ENCODE results near the gene ENOX1.
A peak's percentile ranks its signal among the peaks of the same experiment; 100 is the strongest.

ENOX1 gene

GRCh38 chr13:43608400-43609137 lies 178.2 kb downstream of the ENOX1 start:
- no peak for DNase-seq (ENCODE audit: low read depth in 2 of 2)

- no peak for DNase-seq (ENCODE audit: low read depth in 2 of 2)
Observed at GRCh38 chr13:43597599-43597945, 189.2 kb downstream of the ENOX1 start.

- peak in 1 of 2 donors; percentile 6 for DNase-seq (ENCODE audit: low read depth in 2 of 2)
Observed at GRCh38 chr13:43596924-43597598, 189.7 kb downstream of the ENOX1 start.

GRCh38 chr13:43596006-43596405 lies 190.8 kb downstream of the ENOX1 start:
- no peak for DNase-seq (ENCODE audit: low read depth in 2 of 2)

GRCh38 chr13:43587376-43587775 lies 199.4 kb downstream of the ENOX1 start:
- DNase-seq (ENCODE audit: low read depth in 2 of 2): no peak

- no peak for DNase-seq (ENCODE audit: low read depth in 2 of 2)
Observed at GRCh38 chr13:43584751-43585150, 202.0 kb downstream of the ENOX1 start.

GRCh38 chr13:43583321-43583720 lies 203.5 kb downstream of the ENOX1 start:
- DNase-seq (ENCODE audit: low read depth in 2 of 2): no peak

- DNase-seq (ENCODE audit: low read depth in 2 of 2): no peak
Observed at GRCh38 chr13:43580280-43580679, 206.5 kb downstream of the ENOX1 start.

GRCh38 chr13:43579321-43579720 lies 207.5 kb downstream of the ENOX1 start:
- DNase-seq (ENCODE audit: low read depth in 2 of 2): no peak

- DNase-seq (ENCODE audit: low read depth in 2 of 2): no peak
Observed at GRCh38 chr13:43574605-43575004, 212.2 kb downstream of the ENOX1 start.

- DNase-seq (ENCODE audit: low read depth in 2 of 2): no peak
Observed at GRCh38 chr13:43573802-43574514, 212.8 kb downstream of the ENOX1 start.

GRCh38 chr13:43573361-43573740 lies 213.4 kb downstream of the ENOX1 start:
- DNase-seq (ENCODE audit: low read depth in 2 of 2): no peak

- no peak for DNase-seq (ENCODE audit: low read depth in 2 of 2)
Observed at GRCh38 chr13:43572656-43573360, 214.0 kb downstream of the ENOX1 start.

GRCh38 chr13:43569658-43570057 lies 217.1 kb downstream of the ENOX1 start:
- DNase-seq (ENCODE audit: low read depth in 2 of 2): no peak

- DNase-seq (ENCODE audit: low read depth in 2 of 2): no peak
Observed at GRCh38 chr13:43567608-43568007, 219.2 kb downstream of the ENOX1 start.

GRCh38 chr13:43564952-43565351 lies 221.8 kb downstream of the ENOX1 start:
- no peak for DNase-seq (ENCODE audit: low read depth in 2 of 2)

GRCh38 chr13:43561081-43561480 lies 225.7 kb downstream of the ENOX1 start:
- no peak for DNase-seq (ENCODE audit: low read depth in 2 of 2)

GRCh38 chr13:43558939-43559338 lies 227.8 kb downstream of the ENOX1 start:
- DNase-seq (ENCODE audit: low read depth in 2 of 2): no peak

- DNase-seq (ENCODE audit: low read depth in 2 of 2): no peak
Observed at GRCh38 chr13:43558326-43558725, 228.4 kb downstream of the ENOX1 start.

GRCh38 chr13:43555667-43556066 lies 231.1 kb downstream of the ENOX1 start:
- no peak for DNase-seq (ENCODE audit: low read depth in 2 of 2)

GRCh38 chr13:43551897-43552456 lies 234.8 kb downstream of the ENOX1 start:
- DNase-seq (ENCODE audit: low read depth in 2 of 2): no peak

GRCh38 chr13:43546816-43547215 lies 240.0 kb downstream of the ENOX1 start:
- DNase-seq (ENCODE audit: low read depth in 2 of 2): no peak
